Fibroblast of skin of left biceps (primary cell): Measurements from ENCODE around the gene VSX2.

Experiments
- DNase-seq, 2 experiments: peaks; one replicate each; pipeline ENCODE4 v3.0.0-alpha.2; 2013; ENCODE audit warnings: low read depth in 2 of 2

The VSX2 gene

GRCh38 chr14:74259513-74259912 is 20.3 kb downstream of the VSX2 start:
- no peak for DNase-seq

GRCh38 chr14:74260525-74261233 is 21.4 kb downstream of the VSX2 start:
- DNase-seq = no peak

GRCh38 chr14:74261288-74261687 is 22.0 kb downstream of the VSX2 start:
- no peak for DNase-seq

GRCh38 chr14:74262076-74262475 is 22.8 kb downstream of the VSX2 start:
- no peak for DNase-seq

- no peak for DNase-seq
Measured at GRCh38 chr14:74263181-74263580, 23.9 kb downstream of the VSX2 start.

GRCh38 chr14:74263921-74264320 is 24.7 kb downstream of the VSX2 start:
- no peak for DNase-seq

GRCh38 chr14:74265301-74265965 is 26.2 kb downstream of the VSX2 start:
- DNase-seq = no peak

- DNase-seq = no peak
Measured at GRCh38 chr14:74267588-74267987, 28.3 kb downstream of the VSX2 start.

- DNase-seq = peak; percentile 14 to 21
Measured at GRCh38 chr14:74270382-74271177, 31.3 kb downstream of the VSX2 start.

- no peak for DNase-seq
Measured at GRCh38 chr14:74271365-74271764, 32.1 kb downstream of the VSX2 start.

GRCh38 chr14:74275241-74275841 is 36.1 kb downstream of the VSX2 start:
- DNase-seq = peak; percentile 79 to 83

GRCh38 chr14:74278080-74278479 is 38.8 kb downstream of the VSX2 start:
- no peak for DNase-seq

GRCh38 chr14:74281069-74281468 is 41.8 kb downstream of the VSX2 start:
- no peak for DNase-seq

GRCh38 chr14:74286736-74287135 is 47.5 kb downstream of the VSX2 start:
- DNase-seq = no peak

- DNase-seq = no peak
Measured at GRCh38 chr14:74289801-74290200, 50.6 kb downstream of the VSX2 start.

GRCh38 chr14:74290415-74290814 is 51.2 kb downstream of the VSX2 start:
- no peak for DNase-seq

GRCh38 chr14:74292061-74292460 is 52.8 kb downstream of the VSX2 start:
- DNase-seq = no peak

- no peak for DNase-seq
Measured at GRCh38 chr14:74293606-74294005, 54.4 kb downstream of the VSX2 start.

GRCh38 chr14:74296037-74296467 is 56.8 kb downstream of the VSX2 start:
- DNase-seq = no peak

GRCh38 chr14:74297986-74298385 is 58.7 kb downstream of the VSX2 start:
- no peak for DNase-seq

GRCh38 chr14:74299061-74299545 is 59.9 kb downstream of the VSX2 start:
- DNase-seq = no peak

- no peak for DNase-seq
Measured at GRCh38 chr14:74301594-74302151, 62.4 kb downstream of the VSX2 start.
